Measurements from ENCODE around the gene PSMB7. TPM values are rescaled to one million over a fixed set of nuclear protein-coding genes. Genes with fewer than 3 reads are reported as not detected.
A peak's percentile ranks its signal among the peaks of the same experiment; 100 is the strongest.

Gene PSMB7
- total and polyA plus RNA-seq, 2 of the 8 experiments (the other 6 are each of a cell fraction or from before 2014, with no cell fraction given) = 222 to 357 TPM

DNA sequence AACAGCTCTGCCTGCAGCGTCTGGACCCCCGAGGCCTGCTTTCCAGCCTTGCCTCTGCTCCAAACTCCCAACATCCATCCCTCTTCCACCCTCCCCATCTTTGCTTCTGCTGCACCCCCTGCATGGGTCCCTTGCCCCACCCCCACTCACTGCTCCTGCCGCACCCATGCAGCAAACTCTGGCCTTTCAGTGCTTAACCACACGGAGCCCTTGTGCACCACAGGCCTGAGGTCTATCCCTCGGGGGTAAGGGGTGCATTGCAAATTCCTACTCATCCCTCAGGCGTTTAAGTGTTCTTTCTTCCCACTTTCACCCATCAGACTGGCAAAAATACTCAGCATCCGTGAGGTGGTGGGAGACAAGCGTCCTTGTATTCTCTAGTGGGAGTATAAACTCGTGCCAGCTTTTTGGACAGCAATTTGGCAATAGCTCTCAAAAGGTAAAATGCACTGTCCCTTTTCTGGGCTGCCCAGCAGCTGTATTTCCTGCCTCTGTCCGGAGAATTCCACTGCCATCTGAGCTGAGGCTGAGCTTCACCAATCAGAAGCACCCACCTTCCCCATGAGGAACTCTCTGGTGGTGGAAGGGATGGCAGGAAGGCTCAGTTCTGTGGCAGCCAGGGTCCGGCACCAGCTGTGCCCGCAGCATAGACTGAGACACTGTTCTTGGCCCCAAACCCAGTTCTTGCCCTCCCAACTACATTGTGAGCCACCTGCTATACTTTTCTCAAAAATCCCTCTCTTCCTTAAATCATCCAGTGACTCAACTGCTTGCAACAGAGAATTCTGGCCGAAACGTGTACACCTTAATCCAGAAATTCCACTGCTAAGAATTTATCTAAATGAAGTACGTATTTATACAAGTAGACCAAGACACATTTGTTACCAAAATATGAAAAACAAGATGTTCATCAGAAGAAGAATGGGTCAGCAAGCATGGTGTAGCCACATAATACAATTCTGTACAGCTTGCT, 15.0 kb downstream of the PSMB7 start:
- peaks cover 7 to 32% (median 20%) of the 10 kb centered on the region in 4 experiments; a peak in 7 of 8 replicates for H3K36me3 ChIP-seq (ENCODE audit: control insufficient read depth in 2 of 4, insufficient read depth in 4 of 4, low read length in 3 of 4)
- peaks cover 0 to 66% of the 10 kb centered on the region in 2 experiments; a peak in 3 of 4 replicates for H3K79me2 ChIP-seq (ENCODE audit: control insufficient read depth in 1 of 2, insufficient read depth in 2 of 2, low read length in 2 of 2)
- peak overlapping the region; percentile 19; the same call in 1 of the 2 replicates for H4K8ac ChIP-seq (ENCODE audit: extremely low read depth, insufficient read depth, low read length)
- H3K9ac ChIP-seq (replicated peaks in 1 of 4; ENCODE audit: extremely low read depth in 1 of 4, low read depth in 3 of 4, low read length in 3 of 4) = no peak overlapping the region
- H2BK120ac ChIP-seq (replicated peaks; ENCODE audit: low read depth, low read length) = no peak overlapping the region
- H4K91ac ChIP-seq (replicated peaks; ENCODE audit: insufficient read length, low read length) = no peak overlapping the region
- H3K4ac ChIP-seq (replicated peaks; ENCODE audit: insufficient read length, low read depth, low read length) = no peak overlapping the region
- FAIRE-seq = no peak
- no peak overlapping the region for H2AFZ ChIP-seq (ENCODE audit: low read length)
- H3K18ac ChIP-seq (ENCODE audit: extremely low read depth, low read length) = peak overlapping the region; percentile 21; the same call in 1 of the 2 replicates
- CTCF ChIA-PET (ENCODE audit: partially characterized antibody) = interaction anchor here (0.5 to 21.3 kb wide), 6 partner anchors 11 to 162 kb away, joined by 3 to 330 read pairs (median 3); partner anchors contain the start of gene PSMB7
- peak overlapping the region in 1 of 2 experiments; percentile 5; a peak in 2 of 4 replicates for H3K4me2 ChIP-seq (ENCODE audit: insufficient read depth in 1 of 2, low read depth in 2 of 2, low read length in 2 of 2)
- POLR2A ChIA-PET (ENCODE audit: partially characterized antibody) = interaction anchor here (0.9 to 1.4 kb wide), 3 partner anchors 10 to 12 kb away, joined by 3 to 4 read pairs (median 4); no protein-coding TSS in a partner anchor
- H3K23ac ChIP-seq (ENCODE audit: insufficient read length) = no peak overlapping the region
- peaks cover 15% of the 10 kb centered on the region in 2 experiments for H4K20me1 ChIP-seq (replicated peaks in 1 of 2; ENCODE audit: control insufficient read depth in 1 of 2, insufficient read depth in 2 of 2, low read length in 2 of 2)
- no peak overlapping the region for H3K4me3 ChIP-seq (ENCODE audit: extremely low read depth in 1 of 4, insufficient read depth in 2 of 4, low read depth in 3 of 4, low read length in 4 of 4)
- H2BK20ac ChIP-seq (ENCODE audit: low read length) = no peak overlapping the region
- peaks cover 15% of the 10 kb centered on the region for H3K79me1 ChIP-seq (ENCODE audit: low read depth, low read length)
- DNase-seq (ENCODE audit: low read depth in 1 of 2, low spot score in 2 of 2) = no peak
- no peaks in the 10 kb centered on the region for H3K9me3 ChIP-seq (ENCODE audit: insufficient read depth in 2 of 2, low read depth in 1 of 2, low read length in 1 of 2)
- no peak overlapping the region for H4K5ac ChIP-seq (ENCODE audit: insufficient read length, low read depth, low read length)
- H3K56ac ChIP-seq (replicated peaks; ENCODE audit: insufficient read length, low read depth, low read length) = no peak overlapping the region
- 68% methylated on average over 15 of the region's 15 CpGs; no CpG with 5 or more reads in 1 of the 2 experiments for whole genome bisulfite sequencing, 2 experiments (ENCODE audit: extremely low coverage in 1 of 2, insufficient coverage in 1 of 2, insufficient read length in 1 of 2, insufficient replicate concordance in 2 of 2, low coverage in 1 of 2, low lambda C conversion rate in 2 of 2, missing lambda C conversion rate in 1 of 2)
- no peak overlapping the region; the same call in 1 of the 2 replicates for H2BK12ac ChIP-seq (ENCODE audit: low read depth, low read length)
- H3K4me1 ChIP-seq (replicated peaks in 1 of 4; ENCODE audit: control insufficient read depth in 3 of 4, insufficient read depth in 4 of 4, low read length in 3 of 4) = peaks cover 3 to 14% (median 12%) of the 10 kb centered on the region in 4 experiments
- H3K27ac ChIP-seq (ENCODE audit: low read depth, low read length) = 0 out of 2 replicates have a peak overlapping the region, but pooled peaks have one; percentile 14
- H2BK15ac ChIP-seq (ENCODE audit: low read length) = no peak overlapping the region
- H3K27me3 ChIP-seq (replicated peaks in 1 of 4; ENCODE audit: control insufficient read depth in 3 of 4, extremely low read depth in 1 of 4, insufficient read depth in 3 of 4, low read length in 3 of 4) = no peaks in the 10 kb centered on the region
- H3K14ac ChIP-seq (ENCODE audit: insufficient read length) = no peak overlapping the region
- no peaks in the 10 kb centered on the region for H3K23me2 ChIP-seq (ENCODE audit: low read depth, low read length)
- 0 out of 2 replicates have a peak overlapping the region, but pooled peaks have one; percentile 6 for H2BK5ac ChIP-seq (ENCODE audit: low read depth, low read length)
- no peak overlapping the region for H2AK5ac ChIP-seq (ENCODE audit: low read depth, low read length)
- TF ChIP-seq ZNF274 (IDR thresholded peaks at IDR 0.05; ENCODE audit: borderline replicate concordance, extremely low read depth, low read length) (no peak), SP4 (IDR thresholded peaks at IDR 0.05; ENCODE audit: low read length) (no peak), TEAD4 (IDR thresholded peaks at IDR 0.05; ENCODE audit: low read depth, low read length) (no peak), SUZ12 (IDR thresholded peaks at IDR 0.05; ENCODE audit: low read length) (no peak), MAFK (IDR thresholded peaks at IDR 0.05; ENCODE audit: low read depth, low read length) (no peak), TAF1 (IDR thresholded peaks at IDR 0.05; ENCODE audit: low read depth, low read length) (no peak), TCF12 (IDR thresholded peaks at IDR 0.05; ENCODE audit: low read depth, low read length) (no peak)
- TF ChIP-seq, protein P1, sequence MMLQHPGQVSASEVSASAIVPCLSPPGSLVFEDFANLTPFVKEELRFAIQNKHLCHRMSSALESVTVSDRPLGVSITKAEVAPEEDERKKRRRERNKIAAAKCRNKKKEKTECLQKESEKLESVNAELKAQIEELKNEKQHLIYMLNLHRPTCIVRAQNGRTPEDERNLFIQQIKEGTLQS (IDR thresholded peaks at IDR 0.05; ENCODE audit: insufficient read depth, low read depth, low read length) = no peak

All from H1 (cell line).